Hypothalamus (tissue), 51 donors: ENCODE results near the gene RAB37.

Experiments used
- DNase-seq, 51 donors: peaks; one replicate each; lab custom pipeline; 2025; lab: John Stamatoyannopoulos, UW

The RAB37 gene

GRCh38 chr17:74759243-74759801, 22.3 kb downstream of the RAB37 start:
- DNase-seq: peak in 1 of 51 donors; percentile 5

- DNase-seq: peak in 1 of 51 donors; percentile 17
Measured at GRCh38 chr17:74759941-74760340, 22.9 kb downstream of the RAB37 start.

- DNase-seq: peak in 19 of 51 donors; percentile 23 to 67 (median 40)
Measured at GRCh38 chr17:74760404-74761105, 23.5 kb downstream of the RAB37 start.

GRCh38 chr17:74761419-74761818, 24.4 kb downstream of the RAB37 start:
- no peak for DNase-seq

GRCh38 chr17:74761931-74762330, 24.9 kb downstream of the RAB37 start:
- no peak for DNase-seq

- DNase-seq: peak in 27 of 51 donors; percentile 27 to 81 (median 54)
Measured at GRCh38 chr17:74763565-74764387, 26.7 kb downstream of the RAB37 start.

- no peak for DNase-seq
Measured at GRCh38 chr17:74764751-74765286, 27.8 kb downstream of the RAB37 start.

- no peak for DNase-seq
Measured at GRCh38 chr17:74766413-74766812, 29.4 kb downstream of the RAB37 start.

GRCh38 chr17:74767111-74767516, 30.1 kb downstream of the RAB37 start:
- peak in 47 of 51 donors; percentile 33 to 94 (median 85) for DNase-seq

GRCh38 chr17:74768069-74768762, 31.2 kb downstream of the RAB37 start:
- peak in 38 of 51 donors; percentile 25 to 87 (median 58) for DNase-seq

- DNase-seq: no peak
Measured at GRCh38 chr17:74768763-74769114, 31.7 kb downstream of the RAB37 start.

GRCh38 chr17:74769266-74769855, 32.3 kb downstream of the RAB37 start:
- DNase-seq: no peak

GRCh38 chr17:74769856-74770497, 32.9 kb downstream of the RAB37 start:
- DNase-seq: no peak

- peak in 31 of 51 donors; percentile 8 to 74 (median 44) for DNase-seq
Measured at GRCh38 chr17:74770498-74771318, 33.7 kb downstream of the RAB37 start.

- no peak for DNase-seq
Measured at GRCh38 chr17:74771319-74771914, 34.4 kb downstream of the RAB37 start.

GRCh38 chr17:74772053-74772452, 35.0 kb downstream of the RAB37 start:
- DNase-seq: no peak

GRCh38 chr17:74773414-74773813, 36.4 kb downstream of the RAB37 start:
- no peak for DNase-seq

- no peak for DNase-seq
Measured at GRCh38 chr17:74773871-74774286, 36.8 kb downstream of the RAB37 start.
